ENCODE measurements around the gene GNG13.
"Not testable (repeated sequence)": the region's sequence is repeated elsewhere in the genome, so short reads cannot be mapped to it uniquely, and the experiment has no call there.

Gene GNG13

DNA sequence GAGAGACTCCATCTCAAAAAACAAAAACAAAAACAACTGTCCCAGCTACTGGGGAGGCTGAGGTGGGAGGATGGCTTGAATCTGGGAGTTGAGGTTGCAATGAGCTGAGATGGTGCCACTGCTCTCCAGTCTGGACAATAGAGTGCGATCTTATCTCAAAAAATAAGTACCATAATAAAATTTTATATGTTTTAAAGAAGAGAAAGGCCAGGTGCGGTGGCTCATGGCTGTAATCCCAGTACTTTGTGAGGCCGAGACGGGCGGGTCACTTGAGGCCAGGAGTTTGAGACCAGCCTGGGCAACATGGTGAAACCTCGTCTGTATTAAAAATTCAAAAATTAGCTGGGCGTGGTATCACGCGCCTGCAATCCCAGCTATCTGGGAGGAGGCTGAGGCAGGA lies 23.7 kb downstream of the GNG13 start:
- no peak for FAIRE-seq
- DNase-seq (ENCODE audit: insufficient read length, low spot score): no peak
- TF ChIP-seq, protein P1, sequence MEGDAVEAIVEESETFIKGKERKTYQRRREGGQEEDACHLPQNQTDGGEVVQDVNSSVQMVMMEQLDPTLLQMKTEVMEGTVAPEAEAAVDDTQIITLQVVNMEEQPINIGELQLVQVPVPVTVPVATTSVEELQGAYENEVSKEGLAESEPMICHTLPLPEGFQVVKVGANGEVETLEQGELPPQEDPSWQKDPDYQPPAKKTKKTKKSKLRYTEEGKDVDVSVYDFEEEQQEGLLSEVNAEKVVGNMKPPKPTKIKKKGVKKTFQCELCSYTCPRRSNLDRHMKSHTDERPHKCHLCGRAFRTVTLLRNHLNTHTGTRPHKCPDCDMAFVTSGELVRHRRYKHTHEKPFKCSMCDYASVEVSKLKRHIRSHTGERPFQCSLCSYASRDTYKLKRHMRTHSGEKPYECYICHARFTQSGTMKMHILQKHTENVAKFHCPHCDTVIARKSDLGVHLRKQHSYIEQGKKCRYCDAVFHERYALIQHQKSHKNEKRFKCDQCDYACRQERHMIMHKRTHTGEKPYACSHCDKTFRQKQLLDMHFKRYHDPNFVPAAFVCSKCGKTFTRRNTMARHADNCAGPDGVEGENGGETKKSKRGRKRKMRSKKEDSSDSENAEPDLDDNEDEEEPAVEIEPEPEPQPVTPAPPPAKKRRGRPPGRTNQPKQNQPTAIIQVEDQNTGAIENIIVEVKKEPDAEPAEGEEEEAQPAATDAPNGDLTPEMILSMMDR (IDR thresholded peaks at IDR 0.05; ENCODE audit: insufficient read depth, missing control alignments): no peak

DNA sequence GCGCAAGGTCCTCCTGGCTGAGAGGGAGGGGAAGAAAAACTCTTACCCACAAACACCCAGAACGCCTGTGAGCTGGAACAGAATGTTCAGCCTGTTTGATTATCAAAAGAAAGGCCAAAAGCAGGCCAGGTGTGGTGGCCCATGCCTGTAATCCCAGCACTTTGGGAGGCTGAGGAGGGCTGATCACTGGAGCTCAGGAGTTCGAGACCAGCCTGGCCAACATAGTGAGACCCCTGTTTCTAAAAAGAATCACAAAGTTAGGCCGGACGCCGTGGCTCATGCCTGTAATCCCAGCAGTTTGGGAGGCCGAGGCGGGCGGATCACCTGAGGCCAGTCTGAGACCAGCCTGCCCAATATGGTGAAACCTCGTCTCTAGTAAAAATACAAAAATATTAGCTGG lies 24.2 kb downstream of the GNG13 start:
- not testable (repeated sequence) for FAIRE-seq; DNase-seq (ENCODE audit: insufficient read length, low spot score)

DNA sequence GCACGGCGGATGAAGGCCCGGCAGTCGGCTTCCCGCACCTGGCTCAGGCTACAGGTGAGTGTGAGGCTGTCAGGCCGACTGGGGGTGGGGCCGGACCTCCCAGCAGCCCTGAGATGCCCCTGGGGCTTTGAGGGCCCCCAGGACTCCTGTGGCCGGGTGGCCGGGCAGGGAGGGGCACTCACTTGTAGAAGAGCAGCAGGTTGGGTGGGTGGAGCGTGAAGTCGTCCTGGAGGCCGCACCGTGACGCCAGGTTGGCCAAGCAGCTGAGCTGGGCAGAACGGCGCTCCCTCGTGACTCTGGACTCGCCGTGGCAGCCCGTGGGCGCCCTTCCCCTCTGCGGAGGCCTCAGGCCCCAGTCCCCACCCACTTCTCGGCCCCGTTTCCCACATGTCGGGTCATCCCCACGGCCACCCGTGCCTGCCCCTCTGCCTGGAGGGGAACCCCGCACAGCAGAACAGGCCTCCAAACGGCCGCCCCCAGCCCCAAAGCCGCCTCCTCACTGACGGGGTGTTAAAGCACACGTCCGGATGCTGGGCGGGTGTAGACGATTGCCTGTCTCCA lies 25.2 kb downstream of the GNG13 start:
- FAIRE-seq: no peak
- DNase-seq (ENCODE audit: insufficient read length, low spot score): no peak
- TF ChIP-seq, protein P1 (IDR thresholded peaks at IDR 0.05; ENCODE audit: insufficient read depth, missing control alignments): no peak

DNA sequence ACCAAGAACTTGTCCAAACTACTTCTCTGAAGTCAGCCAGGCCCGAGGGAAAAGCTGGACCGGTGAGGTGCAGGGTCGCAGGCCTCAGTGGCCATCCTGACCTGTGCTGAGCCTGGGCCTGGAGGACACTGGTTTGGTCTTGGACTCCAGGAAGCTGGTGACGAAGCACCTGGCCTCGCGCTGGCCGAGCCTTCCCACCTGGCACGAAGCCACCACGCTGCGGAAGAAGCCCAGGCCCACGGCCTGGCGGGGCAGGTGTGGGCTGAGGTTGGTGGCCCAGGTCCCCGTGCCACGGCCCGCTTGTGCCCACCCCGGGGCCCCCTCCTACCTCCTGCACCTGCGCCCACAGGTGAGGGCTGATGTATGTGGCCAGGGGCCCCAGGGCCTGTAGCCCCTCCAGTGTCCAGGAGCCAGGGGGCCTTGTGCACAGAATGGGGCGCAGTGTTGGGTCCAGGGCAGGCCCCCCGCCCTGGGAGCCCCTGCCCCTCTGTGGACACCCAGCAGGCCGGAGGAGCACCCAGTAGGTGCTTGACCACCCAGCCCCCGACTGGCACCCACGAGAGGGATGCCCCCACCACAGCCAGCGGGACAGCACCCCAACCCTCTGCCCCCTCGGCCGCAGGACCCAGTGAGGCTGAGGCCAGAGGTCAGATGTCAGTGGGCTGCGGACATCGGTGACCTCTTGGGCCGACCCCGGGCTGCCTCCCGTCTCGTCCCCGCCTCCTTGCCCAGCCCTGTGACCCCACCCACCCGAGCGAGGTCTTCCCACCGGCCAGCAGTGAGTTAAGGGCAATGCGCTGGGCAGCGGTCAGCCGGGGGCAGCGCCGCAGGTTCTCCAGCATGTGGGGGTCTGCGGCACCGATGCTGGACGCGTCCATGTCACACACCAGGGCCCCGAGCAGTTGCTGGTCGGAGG lies 26.2 kb downstream of the GNG13 start:
- TF ChIP-seq, protein P1 (IDR thresholded peaks at IDR 0.05; ENCODE audit: insufficient read depth, missing control alignments): no peak
- no peak for FAIRE-seq
- no peak for DNase-seq (ENCODE audit: insufficient read length, low spot score)

DNA sequence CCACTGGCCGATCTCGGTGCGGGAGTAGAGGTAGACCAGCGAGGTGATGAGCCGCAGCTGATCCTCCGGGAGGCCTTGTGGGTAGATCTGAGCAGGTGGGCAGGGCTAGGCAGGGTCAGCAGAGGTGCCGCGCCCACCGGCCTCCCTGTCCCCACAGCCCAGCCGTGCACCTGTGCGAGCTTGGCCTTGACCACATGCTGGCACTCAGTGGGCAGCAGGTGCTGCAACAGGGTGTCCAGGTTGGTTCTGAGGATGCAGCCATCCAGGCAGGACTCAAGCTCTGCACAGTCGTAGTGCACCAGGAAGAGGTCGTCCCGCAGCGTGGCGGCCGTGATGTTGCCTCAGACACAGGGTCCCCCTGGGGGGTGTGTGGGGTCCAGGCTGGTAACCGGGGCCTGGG lies 27.6 kb downstream of the GNG13 start:
- no peak for DNase-seq (ENCODE audit: insufficient read length, low spot score)
- TF ChIP-seq, protein P1 (IDR thresholded peaks at IDR 0.05; ENCODE audit: insufficient read depth, missing control alignments): no peak
- no peak for FAIRE-seq

DNA sequence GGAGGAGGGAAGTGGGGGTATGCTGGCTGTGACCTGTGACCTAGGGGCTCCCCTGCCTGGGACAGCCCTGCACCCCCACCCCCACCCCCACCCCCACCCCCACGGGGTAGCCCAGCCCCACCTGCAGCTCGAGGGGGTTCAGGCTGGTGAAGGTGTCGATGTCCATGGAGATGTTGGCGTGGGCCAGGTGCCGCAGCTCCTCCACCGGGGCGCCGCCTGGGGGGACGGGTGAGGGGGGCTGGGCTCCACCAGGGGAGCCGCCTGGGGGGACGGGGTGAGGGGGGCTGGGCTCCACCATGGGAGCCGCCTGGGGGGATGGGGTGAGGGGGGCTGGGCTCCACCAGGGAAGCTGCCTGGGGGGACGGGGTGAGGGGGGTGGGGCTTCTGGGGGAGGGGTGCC lies 30.1 kb downstream of the GNG13 start:
- no peak for DNase-seq (ENCODE audit: insufficient read length, low spot score)
- no peak for FAIRE-seq
- TF ChIP-seq, protein P1 (IDR thresholded peaks at IDR 0.05; ENCODE audit: insufficient read depth, missing control alignments): no peak

DNA sequence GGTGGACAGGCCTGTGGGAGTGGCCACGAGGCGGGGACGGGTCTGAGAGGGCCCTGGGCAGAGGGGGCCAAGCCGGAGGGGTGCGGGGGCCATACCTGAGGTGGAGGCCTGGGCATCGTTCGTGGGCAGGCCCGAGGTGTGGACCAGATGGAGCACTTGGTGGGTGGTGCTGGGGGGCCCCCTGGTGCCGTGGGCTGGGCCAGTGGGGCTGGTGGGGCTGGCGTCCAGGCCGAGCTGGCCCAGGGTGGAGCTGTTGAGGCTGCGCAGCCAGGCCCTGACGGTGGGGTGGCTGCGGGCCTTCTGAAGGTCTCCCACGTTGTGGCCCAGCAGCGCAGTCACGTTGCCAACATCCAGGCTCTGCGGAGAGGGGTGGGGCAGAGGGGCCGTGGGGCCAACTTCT lies 30.6 kb downstream of the GNG13 start:
- DNase-seq (ENCODE audit: insufficient read length, low spot score) (no peak), FAIRE-seq (no peak)
- TF ChIP-seq, protein P1 (IDR thresholded peaks at IDR 0.05; ENCODE audit: insufficient read depth, missing control alignments): no peak

Data from D721Med (cell line).